Inflammatory macrophage treated with lipopolysaccharide for 4 hours (primary cell): ENCODE results near the gene TAF11L6.
"Not testable (repeated sequence)": the region's sequence is repeated elsewhere in the genome, so short reads cannot be mapped to it uniquely, and the experiment has no call there.

Source experiments
- DNase-seq: peaks from one replicate; pipeline ENCODE4 v3.0.0-alpha.2; 2020

TAF11L6 gene

DNA sequence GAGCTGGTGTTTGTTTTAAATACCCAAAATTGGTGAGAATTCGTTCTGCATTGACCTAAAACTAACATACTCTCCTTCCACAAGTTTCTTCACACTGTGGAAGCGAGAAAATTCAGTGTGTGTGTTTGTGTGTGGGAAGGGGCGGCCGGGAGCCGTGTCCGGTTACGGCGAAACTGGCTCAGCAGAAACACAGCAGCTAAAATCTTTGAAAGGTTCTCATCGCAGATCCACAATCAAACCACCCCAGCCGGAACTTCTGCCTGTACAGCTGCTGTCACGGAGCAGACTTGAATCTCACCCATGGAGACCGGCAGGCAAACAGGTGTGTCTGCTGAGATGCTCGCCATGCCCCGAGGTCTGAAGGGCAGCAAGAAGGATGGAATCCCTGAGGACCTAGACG lies at the start of gene TAF11L6:
Gene TAF11L6 (plus strand): TSS at position 301 of the 400 bp plus-strand sequence.
- not testable (repeated sequence) for DNase-seq

DNA sequence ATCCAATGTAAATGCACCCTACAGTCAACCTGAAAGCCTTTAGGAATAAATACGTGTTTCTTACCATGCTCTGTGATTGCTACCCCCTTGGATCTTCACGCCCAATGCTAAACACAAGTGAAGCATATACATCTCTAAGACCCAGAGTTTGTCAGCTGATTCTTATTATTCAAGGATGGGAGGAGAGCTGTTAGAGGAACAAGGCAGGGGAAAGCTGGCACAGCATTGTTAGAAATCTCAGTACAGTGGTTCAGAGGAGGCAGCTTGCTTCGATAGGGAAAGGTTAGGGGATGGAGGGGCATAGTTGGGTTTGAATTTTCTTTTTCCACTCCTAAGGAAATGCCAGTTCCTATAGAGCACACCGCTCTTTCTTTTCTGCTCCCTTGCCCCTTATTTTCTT lies 47.1 kb upstream of the TAF11L6 start:
- no peak for DNase-seq

DNA sequence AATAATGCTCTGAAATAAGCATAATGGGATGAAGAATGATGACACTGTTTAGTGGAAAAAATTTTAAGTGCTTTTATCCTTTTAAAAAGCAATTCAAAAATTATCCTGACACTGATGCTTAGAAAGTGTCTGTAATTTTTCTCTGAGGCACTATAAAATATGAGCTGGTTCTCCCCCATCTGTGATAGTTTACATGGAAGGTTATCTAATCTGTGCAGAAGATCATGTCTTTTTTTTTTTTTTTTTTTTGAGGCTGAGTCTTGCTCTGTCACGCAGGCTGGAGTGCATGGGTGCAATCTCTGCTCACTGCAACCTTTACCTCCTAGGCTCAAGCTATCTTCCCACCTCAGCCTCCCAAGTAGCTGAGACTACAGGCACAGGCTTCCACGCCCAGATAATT lies 45.7 kb upstream of the TAF11L6 start:
- no peak for DNase-seq

DNA sequence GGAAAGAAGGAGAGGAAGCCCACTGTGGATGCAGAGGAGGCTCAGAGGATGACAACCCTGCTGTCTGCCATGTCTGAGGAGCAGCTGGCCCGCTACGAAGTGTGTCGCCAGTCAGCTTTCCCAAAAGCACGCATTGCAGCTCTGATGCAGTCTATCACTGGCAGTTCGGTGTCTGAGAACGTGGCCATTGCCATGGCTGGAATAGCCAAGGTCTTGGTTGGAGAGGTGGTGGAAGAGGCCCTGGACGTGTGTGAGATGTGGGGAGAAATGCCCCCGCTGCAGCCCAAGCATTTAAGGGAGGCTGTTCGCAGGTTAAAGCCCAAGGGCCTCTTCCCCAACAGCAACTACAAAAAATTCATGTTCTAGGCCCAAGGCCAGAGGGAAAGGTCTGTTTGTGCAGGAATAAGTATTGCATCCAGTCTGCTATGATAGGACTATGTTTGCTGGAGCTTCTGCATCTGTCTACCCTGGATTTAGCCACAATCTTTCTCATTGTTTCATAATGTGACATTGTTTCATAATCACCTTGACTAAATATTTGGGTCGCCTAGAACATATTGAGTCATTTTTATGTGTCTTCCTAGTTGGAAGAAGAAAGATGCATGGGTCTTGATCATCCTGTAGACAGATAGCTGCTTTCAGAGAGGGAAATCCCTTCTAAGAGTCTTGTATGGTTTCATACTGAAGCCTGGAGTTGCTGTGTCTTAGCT lies 41.9 kb upstream of the TAF11L6 start:
- not testable (repeated sequence) for DNase-seq

DNA sequence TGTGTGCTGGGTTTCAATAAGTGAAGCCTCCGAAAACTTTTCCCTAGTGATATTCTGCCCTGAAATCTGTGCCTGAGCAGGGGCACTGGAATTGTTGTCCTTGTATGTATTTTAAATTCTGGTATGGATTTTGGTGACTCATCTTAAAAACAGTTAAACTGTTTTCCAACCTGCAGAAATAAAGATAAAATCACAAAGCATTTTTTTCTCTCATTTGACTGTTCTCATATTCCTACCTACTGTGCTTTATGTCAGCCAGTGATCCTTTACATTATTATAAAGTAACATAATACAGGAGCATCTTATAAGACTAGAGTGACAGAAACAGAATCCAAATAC lies 41.3 kb upstream of the TAF11L6 start:
- no peak for DNase-seq

DNA sequence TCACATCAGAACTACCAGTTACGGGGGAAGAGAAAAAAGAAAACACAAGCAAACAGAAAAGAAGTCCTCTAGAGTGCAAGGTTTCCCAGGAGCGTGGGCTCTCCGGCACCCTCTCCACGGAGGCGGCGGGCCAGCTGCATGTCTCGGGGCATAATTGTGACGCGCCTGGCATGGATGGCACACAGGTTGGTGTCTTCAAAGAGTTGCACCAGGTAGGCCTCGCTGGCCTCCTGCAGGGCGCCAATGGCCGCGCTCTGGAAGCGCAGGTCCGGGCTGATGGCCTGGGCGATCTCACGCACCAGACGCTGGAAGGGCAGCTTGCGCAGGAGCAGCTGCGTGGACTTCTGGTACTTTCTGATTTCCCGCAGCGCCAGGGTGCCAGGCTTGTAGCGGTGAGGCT lies 37.2 kb upstream of the TAF11L6 start:
- not testable (repeated sequence) for DNase-seq

DNA sequence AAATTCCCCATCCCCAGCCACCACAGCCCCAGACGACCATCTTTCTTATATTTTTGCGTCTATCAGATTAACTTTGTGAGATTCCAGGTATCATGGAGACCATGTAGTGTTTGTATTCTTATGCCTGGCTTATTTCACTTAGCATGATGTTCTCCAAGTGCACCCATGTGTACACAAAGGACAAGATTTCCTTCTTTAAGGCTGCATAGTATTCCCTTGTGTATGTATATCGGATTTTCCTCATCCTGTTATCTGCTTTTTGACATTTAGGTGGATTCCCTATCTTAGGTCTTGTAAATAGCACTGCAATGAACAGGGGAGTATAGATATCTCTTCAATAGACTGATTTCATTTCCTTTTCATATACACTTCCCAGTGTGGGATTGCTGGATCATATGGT lies 35.7 kb upstream of the TAF11L6 start:
- DNase-seq = no peak

DNA sequence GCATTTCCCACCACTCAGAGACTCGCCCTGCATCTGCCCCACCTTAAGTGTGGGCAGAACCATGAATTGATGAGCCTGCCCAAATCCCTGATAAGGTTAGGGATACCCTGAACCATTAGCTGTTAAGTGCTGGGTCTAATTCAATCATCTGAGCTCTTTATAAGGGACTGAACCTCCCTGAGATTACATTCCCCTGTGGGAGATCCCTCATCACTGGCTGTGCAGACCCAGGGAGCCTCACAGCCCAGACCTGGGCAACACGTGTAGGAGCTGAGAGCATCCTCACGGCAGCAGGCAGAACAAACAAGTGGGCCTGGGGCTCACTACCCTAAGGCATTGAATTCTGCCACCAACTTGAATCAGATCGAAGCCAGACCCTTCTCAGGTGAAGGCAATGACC lies 31.0 kb upstream of the TAF11L6 start:
- DNase-seq = no peak

DNA sequence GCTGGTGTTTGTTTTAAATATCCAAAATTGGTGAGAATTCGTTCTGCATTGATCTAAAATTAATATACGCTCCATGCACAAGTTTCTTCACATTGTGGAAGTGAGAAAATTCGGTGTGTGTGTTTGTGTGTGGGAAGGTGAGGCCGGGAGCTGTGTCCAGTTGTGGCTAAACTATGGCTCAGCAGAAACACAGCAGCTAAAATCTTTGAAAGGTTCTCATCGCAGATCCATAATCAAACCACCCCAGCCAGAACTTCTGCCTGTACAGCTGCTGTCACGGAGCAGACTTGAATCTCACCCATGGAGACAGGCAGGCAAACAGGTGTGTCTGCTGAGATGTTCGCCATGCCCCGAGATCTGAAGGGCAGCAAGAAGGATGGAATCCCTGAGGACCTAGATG lies 30.5 kb upstream of the TAF11L6 start, which contains the start of gene TAF11L2:
Gene TAF11L2 (plus strand): TSS at position 301 of the 400 bp plus-strand sequence.
- not testable (repeated sequence) for DNase-seq

DNA sequence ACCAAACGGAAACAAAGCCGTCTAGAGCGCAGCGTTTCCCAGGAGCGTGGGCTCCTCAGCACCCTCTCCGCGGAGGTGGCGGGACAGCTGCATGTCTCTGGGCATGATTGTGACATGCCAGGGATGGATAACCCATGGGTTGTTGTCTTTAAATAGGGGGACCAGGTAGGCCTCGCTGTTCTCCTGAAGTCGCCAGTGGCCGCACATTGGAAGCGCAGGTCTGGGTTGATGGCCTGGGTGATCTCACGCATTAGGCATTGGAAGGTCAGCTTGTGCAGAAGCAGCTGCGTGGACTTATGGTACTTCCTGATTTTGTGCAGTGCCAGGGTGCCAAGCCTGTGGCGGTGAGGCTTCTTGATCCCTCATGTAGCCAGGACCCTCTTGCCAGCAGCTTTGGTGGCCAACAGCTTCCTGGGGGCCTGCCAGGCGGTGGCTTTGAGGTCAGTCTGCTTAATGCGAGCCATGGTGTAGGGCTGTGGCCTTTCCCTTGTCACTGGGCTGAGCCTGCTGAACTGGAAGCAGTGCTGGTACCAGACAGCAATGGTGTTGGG lies 16.6 kb upstream of the TAF11L6 start:
- no peak for DNase-seq

DNA sequence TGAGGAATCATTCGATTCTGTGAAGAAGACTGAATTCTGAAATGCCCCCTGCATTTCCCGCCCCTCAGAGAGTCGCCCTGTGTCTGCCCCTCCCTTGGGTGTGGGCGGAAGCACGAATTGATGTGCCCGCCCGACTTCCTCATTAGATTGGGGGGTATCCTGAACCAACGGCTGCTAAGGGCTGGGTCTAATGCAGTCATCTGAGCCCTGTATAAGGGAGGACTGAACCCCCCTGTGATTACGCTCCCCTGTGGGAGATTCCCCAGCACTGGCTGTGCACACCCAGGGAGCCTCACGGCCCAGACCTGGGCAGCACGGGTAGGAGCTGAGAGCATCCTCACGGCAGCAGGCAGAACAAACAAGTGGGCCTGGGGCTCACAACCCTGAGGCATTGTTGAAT lies 10.9 kb upstream of the TAF11L6 start:
- DNase-seq = not testable (repeated sequence)

DNA sequence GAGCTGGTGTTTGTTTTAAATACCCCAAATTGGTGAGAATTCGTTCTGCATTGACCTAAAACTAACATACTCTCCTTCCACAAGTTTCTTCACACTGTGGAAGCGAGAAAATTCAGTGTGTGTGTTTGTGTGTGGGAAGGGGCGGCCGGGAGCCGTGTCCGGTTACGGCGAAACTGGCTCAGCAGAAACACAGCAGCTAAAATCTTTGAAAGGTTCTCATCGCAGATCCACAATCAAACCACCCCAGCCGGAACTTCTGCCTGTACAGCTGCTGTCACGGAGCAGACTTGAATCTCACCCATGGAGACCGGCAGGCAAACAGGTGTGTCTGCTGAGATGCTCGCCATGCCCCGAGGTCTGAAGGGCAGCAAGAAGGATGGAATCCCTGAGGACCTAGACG lies 10.4 kb upstream of the TAF11L6 start, which contains the start of gene TAF11L3:
Gene TAF11L3 (plus strand): TSS at position 301 of the 400 bp plus-strand sequence.
- DNase-seq = not testable (repeated sequence)

DNA sequence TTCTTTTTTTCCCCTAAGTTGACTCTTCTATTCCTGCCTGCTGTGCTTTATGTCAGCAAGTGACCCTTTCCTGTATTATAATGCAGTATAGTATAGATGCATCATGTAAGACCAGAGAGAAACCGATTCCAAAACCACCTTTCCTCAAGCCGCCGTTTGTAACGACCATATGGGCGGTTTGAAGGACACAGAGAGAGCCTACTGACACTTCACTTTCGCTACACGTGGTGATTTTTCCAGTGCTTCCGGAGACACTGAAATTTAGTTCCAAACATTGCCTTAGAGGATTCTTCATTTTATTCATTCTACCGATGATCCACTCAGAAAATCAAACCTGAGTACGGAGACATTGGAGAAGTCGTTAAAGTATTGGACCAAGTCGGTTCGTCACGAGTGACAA lies 9.0 kb upstream of the TAF11L6 start:
- not testable (repeated sequence) for DNase-seq

DNA sequence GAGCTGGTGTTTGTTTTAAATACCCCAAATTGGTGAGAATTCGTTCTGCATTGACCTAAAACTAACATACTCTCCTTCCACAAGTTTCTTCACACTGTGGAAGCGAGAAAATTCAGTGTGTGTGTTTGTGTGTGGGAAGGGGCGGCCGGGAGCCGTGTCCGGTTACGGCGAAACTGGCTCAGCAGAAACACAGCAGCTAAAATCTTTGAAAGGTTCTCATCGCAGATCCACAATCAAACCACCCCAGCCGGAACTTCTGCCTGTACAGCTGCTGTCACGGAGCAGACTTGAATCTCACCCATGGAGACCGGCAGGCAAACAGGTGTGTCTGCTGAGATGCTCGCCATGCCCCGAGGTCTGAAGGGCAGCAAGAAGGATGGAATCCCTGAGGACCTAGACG lies 7.0 kb upstream of the TAF11L6 start, which contains the start of gene TAF11L4:
Gene TAF11L4 (plus strand): TSS at position 301 of the 400 bp plus-strand sequence.
- DNase-seq = not testable (repeated sequence)

DNA sequence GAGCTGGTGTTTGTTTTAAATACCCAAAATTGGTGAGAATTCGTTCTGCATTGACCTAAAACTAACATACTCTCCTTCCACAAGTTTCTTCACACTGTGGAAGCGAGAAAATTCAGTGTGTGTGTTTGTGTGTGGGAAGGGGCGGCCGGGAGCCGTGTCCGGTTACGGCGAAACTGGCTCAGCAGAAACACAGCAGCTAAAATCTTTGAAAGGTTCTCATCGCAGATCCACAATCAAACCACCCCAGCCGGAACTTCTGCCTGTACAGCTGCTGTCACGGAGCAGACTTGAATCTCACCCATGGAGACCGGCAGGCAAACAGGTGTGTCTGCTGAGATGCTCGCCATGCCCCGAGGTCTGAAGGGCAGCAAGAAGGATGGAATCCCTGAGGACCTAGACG lies 3.5 kb upstream of the TAF11L6 start, which contains the start of gene TAF11L5:
Gene TAF11L5 (plus strand): TSS at position 301 of the 400 bp plus-strand sequence.
- not testable (repeated sequence) for DNase-seq

DNA sequence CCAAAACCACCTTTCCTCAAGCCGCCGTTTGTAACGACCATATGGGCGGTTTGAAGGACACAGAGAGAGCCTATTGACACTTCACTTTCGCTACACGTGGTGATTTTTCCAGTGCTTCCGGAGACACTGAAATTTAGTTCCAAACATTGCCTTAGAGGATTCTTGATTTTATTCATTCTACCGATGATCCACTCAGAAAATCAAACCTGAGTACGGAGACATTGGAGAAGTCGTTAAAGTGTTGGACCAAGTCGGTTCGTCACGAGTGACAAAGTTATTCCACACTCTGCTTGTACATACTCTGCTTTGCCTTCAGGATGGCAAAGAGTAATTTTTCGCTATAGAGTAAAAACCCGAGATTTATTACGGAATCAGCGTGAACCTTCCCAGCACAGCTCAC lies 2.0 kb upstream of the TAF11L6 start:
- DNase-seq = not testable (repeated sequence)
